Parietal lobe (tissue), 2 donors: Measurements from ENCODE around the gene GADD45B. TPM values are rescaled to one million over a fixed set of nuclear protein-coding genes. Genes with fewer than 3 reads are reported as not detected.

Experiments
- small RNA-seq: library from RNA; depleted of rRNA; stranded (forward); fragments of <200 nt; gene quantifications from one replicate; pipeline ENCODE3, GENCODE V24; 2014; ENCODE audit warnings: low replicate concordance
- total RNA-seq: library from RNA; depleted of rRNA; stranded (reverse); fragments of >200 nt; gene quantifications from one replicate; pipeline ENCODE4 v1.2.3, GENCODE V29; 2014

The GADD45B gene, protein sequence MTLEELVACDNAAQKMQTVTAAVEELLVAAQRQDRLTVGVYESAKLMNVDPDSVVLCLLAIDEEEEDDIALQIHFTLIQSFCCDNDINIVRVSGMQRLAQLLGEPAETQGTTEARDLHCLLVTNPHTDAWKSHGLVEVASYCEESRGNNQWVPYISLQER
- 2.8 TPM for total RNA-seq

DNA sequence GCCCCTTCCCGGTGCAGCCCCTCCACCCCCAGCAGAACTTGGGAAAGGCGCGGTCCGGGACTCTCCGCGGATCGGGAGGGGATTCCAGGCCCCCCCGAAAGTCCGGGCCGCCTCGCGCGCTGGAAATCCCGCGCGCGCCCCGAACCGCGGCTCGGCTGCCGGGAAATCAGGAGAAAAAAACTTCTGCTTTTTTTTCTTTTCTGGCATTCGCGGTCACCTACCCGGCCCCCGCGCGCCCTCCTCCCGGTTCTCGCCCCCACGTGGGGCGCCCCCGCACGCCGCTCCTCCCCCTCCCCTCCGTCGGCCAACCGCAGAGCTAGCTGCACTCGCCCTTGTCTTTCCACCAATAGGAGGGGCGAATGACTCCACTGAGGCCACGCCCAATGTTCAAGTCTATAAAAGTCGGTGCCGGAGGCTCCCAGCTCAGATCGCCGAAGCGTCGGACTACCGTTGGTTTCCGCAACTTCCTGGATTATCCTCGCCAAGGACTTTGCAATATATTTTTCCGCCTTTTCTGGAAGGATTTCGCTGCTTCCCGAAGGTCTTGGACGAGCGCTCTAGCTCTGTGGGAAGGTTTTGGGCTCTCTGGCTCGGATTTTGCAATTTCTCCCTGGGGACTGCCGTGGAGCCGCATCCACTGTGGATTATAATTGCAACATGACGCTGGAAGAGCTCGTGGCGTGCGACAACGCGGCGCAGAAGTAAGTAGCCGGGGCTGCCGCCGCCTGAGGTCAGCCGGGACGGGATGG lies at the start of gene GADD45B:
Gene GADD45B (plus strand): TSS at position 426 of the 749 bp plus-strand sequence. CDS start 232 bp downstream, at position 658.

DNA sequence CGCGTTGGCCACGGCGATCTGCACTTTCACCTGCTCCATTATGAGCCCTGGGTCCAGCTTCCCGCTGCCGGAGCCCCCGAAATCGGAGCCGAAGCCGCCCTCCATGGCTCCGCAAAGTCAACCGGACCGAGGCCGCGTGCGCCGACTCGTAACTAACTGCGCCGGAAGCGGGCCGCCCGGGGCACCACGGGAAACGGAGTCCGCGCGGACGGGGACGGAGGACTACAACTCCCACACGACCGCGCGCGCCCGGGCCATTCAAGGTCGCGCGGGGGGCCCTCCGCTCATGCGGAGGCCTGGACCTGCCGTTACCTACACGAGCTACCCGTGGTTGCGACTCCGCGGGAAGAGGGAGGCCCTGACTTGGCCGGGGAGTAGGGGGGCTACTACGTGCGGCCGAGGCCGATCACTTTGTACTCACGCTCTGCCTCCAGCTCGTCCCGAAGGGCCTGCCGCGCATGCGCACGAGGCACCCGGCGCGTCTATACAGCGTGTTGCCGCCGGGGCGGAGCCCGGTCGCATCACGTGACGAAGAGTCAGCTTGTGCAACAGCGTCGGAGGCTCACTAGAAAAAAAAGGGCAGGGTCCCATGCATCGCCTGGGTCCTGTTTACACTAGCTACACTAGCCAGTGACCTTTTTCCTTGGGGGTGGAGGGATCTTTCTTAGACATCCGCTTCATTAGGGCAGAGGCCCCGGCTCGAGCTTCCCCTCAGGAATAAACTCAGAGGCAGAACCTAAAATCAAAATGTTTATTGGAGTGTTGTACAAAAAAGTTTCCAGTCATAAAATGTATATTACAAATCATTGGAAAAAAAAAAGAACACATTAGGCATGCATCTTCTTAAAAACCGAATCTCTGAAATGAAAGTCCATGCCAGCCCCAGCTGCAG lies 48.3 kb upstream of the GADD45B start, which contains the start of gene TIMM13:
Gene TIMM13 (minus strand): TSS at position 158 of the 892 bp plus-strand sequence. CDS start 53 bp downstream, at position 105.

Small RNA genes lying within 50 kb of the gene (small RNA-seq; reads per million reads assigned to genes)
- gene RNU6-993P = not detected

Other genes starting within 250 kb of the GADD45B start
- gene PLEKHJ1, start 239.8 kb upstream of the GADD45B start, total RNA-seq = 36.6 TPM
- 76.4 TPM for gene SF3A2, start 239.3 kb upstream of the GADD45B start, total RNA-seq
- gene AMH, start 226.8 kb upstream of the GADD45B start, total RNA-seq = 2.2 TPM
- not detected for gene JSRP1, start 219.7 kb upstream of the GADD45B start, total RNA-seq
- gene PEAK3, start 194.0 kb upstream of the GADD45B start, total RNA-seq = not detected
- gene LINGO3, start 168.0 kb upstream of the GADD45B start, total RNA-seq = 0.94 TPM
- 90.1 TPM for gene LSM7, start 147.5 kb upstream of the GADD45B start, total RNA-seq
- gene SPPL2B, start 147.4 kb upstream of the GADD45B start, total RNA-seq = 57.0 TPM
- gene TMPRSS9, start 115.9 kb upstream of the GADD45B start, total RNA-seq = 0.63 TPM
- 17.2 TPM for gene TIMM13, start 48.5 kb upstream of the GADD45B start, total RNA-seq
- gene LMNB2, start 19.2 kb upstream of the GADD45B start, total RNA-seq = 40.7 TPM
- gene GNG7, start 226.6 kb downstream of the GADD45B start, total RNA-seq = 5.6 TPM
- gene DIRAS1, start 245.2 kb downstream of the GADD45B start, total RNA-seq = 23.8 TPM